Upper lobe of right lung (tissue), 1 donor: ENCODE data around the gene PARD3. TPM values are rescaled to one million over a fixed set of nuclear protein-coding genes. Genes with fewer than 3 reads are reported as not detected.

Experiments
- ATAC-seq: fragments of 200-7000 bp; cut with Tn5 transposase; one replicate; pipeline ENCODE4 v1.9.1; 2020; ENCODE audit warnings: mild to moderate bottlenecking, moderate library complexity
- DNase-seq: peaks from one replicate; pipeline ENCODE4 v3.0.0-alpha.2; 2020
- H3K27ac ChIP-seq: fragments of 200-600 bp; one replicate; pipeline ENCODE4 v1.8.0; 2022
- H3K27me3 ChIP-seq: fragments of 200-600 bp; one replicate; pipeline ENCODE4 v1.8.0; 2022; ENCODE audit warnings: mild to moderate bottlenecking
- H3K36me3 ChIP-seq: fragments of 200-600 bp; one replicate; pipeline ENCODE4 v1.8.0; 2022
- H3K4me1 ChIP-seq: fragments of 200-600 bp; one replicate; pipeline ENCODE4 v1.8.0; 2022
- H3K4me3 ChIP-seq: fragments of 200-600 bp; one replicate; pipeline ENCODE4 v1.8.0; 2022; ENCODE audit warnings: mild to moderate bottlenecking
- H3K9me3 ChIP-seq: fragments of 200-600 bp; one replicate; pipeline ENCODE4 v1.8.0; 2022
- CTCF ChIP-seq: fragments of 200-600 bp; IDR thresholded peaks from one replicate; pipeline ENCODE4 v1.8.0; 2022; ENCODE audit warnings: antibody characterized with exemption
- intact Hi-C: fragments of 100-400 bp; cut with DNase I; formaldehyde crosslinking; loops from one replicate; pipeline ENCODE4 v1.11.0; 2022
- total RNA-seq: library from RNA; stranded (reverse); fragmentation: NEBNext Ultra II Directional; extraction: Animal tissue kit (Norgen Biotek cat#: 25700); gene quantifications from one replicate; pipeline ENCODE4 v1.2.1, GENCODE V29; 2021
- donor health status: DM: no; HTN: yes; CAD: no; lungs with severe emphysema.

PARD3 gene
- total RNA-seq, 1 donor from 2014 or later: 38.5 TPM

- no peaks in the 10 kb centered on the region for H3K9me3 ChIP-seq
- DNase-seq (no peak), ATAC-seq (no peak)
- H3K27ac ChIP-seq: no peak overlapping the region
- H3K27me3 ChIP-seq: no peaks in the 10 kb centered on the region
- intact Hi-C loops: no loop called here
- TF ChIP-seq CTCF: no peak
- H3K36me3 ChIP-seq: no peaks in the 10 kb centered on the region
- no peak overlapping the region for H3K4me3 ChIP-seq
- H3K4me1 ChIP-seq: no peaks in the 10 kb centered on the region
Measured at GRCh38 chr10:34423673-34424625, 391.1 kb downstream of the PARD3 start.

- Histone ChIP-seq H3K36me3 (no peaks in the 10 kb centered on the region), H3K27ac (no peak overlapping the region), H3K4me3 (no peak overlapping the region), H3K9me3 (no peaks in the 10 kb centered on the region), H3K27me3 (no peaks in the 10 kb centered on the region), H3K4me1 (no peaks in the 10 kb centered on the region)
- no peak for TF ChIP-seq CTCF
- DNase-seq (no peak), ATAC-seq (no peak)
- intact Hi-C loops: no loop called here
Measured at GRCh38 chr10:34420795-34421194, 394.3 kb downstream of the PARD3 start.

GRCh38 chr10:34420273-34420672 lies 394.8 kb downstream of the PARD3 start:
- intact Hi-C loops: no loop called here
- TF ChIP-seq CTCF: no peak
- Histone ChIP-seq H3K9me3 (no peaks in the 10 kb centered on the region), H3K27me3 (no peaks in the 10 kb centered on the region), H3K4me1 (no peaks in the 10 kb centered on the region), H3K27ac (no peak overlapping the region), H3K4me3 (no peak overlapping the region), H3K36me3 (no peaks in the 10 kb centered on the region)
- DNase-seq: no peak
- ATAC-seq: no peak

GRCh38 chr10:34415039-34415438 lies 400.1 kb downstream of the PARD3 start:
- Histone ChIP-seq H3K36me3 (no peaks in the 10 kb centered on the region), H3K27ac (no peak overlapping the region), H3K27me3 (no peaks in the 10 kb centered on the region), H3K9me3 (no peaks in the 10 kb centered on the region), H3K4me3 (no peak overlapping the region), H3K4me1 (no peaks in the 10 kb centered on the region)
- DNase-seq (no peak), ATAC-seq (no peak)
- intact Hi-C loops: no loop called here
- no peak for TF ChIP-seq CTCF

- TF ChIP-seq CTCF: no peak
- Histone ChIP-seq H3K4me1 (no peaks in the 10 kb centered on the region), H3K27ac (no peak overlapping the region), H3K36me3 (no peaks in the 10 kb centered on the region), H3K27me3 (no peaks in the 10 kb centered on the region), H3K4me3 (no peak overlapping the region), H3K9me3 (no peaks in the 10 kb centered on the region)
- intact Hi-C loops: no loop called here
- DNase-seq: no peak
- no peak for ATAC-seq
Measured at GRCh38 chr10:34413756-34414587, 401.1 kb downstream of the PARD3 start.
